GM19240 (cell line): ENCODE data around the gene MAP6D1.

Source experiments
- DNase-seq: peaks from one replicate; pipeline ENCODE4 v3.0.0; 2011; ENCODE audit warnings: low spot score; ENCODE audit not compliant: insufficient read length

The MAP6D1 gene

GRCh38 chr3:183825456-183826161 is at the start of gene MAP6D1:
MAP6D1 (minus strand) TSS chr3:183825577; CDS start chr3:183825547, 30 bp downstream.
- no peak for DNase-seq

- no peak for DNase-seq
Measured at GRCh38 chr3:183873914-183874313, 48.5 kb upstream of the MAP6D1 start.

DNA sequence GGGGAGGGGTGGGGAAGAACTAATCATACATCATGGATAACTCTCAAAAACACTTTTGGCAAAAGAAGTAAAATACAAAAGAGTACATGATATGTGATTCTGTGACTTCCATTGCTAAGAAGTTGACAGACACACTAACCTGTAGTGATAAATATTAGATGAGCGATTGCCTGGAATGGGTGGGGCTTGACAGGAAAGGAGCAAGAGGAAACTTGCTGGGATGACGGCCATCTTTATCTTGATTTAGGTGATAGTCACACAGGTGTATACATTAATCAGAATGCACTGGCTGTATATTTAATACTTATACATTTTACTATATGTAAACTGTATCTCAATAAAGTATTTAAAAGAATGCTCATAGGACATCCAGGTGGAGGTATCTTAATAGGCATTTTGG is 46.2 kb upstream of the MAP6D1 start:
- DNase-seq: no peak

DNA sequence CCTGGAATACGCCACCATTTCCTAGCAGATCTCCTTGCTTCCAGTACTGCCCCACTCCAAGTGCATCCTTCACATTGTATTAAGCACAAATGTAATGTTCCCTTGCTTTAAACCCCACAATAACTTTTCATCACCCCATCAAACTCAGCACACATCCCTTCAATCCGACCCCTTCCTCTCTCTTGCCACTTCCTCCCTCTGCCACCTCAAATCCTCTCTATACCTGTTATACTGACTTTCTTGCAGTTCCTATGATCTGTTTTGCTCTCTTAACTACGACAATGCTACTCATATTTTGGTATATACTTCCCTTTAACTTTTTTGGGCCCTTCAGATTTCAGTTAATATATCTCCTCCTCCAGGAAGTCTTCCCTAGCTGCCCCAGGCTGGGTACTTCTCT is 45.2 kb upstream of the MAP6D1 start:
- DNase-seq: no peak

DNA sequence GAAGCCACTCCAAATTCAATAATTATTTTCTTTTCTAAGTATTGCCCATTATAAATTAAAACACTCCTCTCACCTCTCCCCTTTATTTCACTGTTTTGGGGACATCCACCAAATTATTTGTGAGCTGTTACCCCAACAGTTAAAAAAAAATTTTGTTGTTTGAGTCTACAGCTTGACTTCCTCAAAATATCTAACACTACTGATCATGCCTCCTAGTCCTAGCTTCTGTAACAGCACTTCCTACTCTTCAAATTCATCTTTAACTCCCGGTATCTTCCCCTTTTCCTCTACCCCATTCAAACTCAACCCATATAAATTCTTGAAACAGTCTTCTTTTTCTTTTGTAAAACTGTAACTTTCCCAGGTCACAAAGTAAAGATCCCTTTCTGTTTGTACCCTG is 43.4 kb upstream of the MAP6D1 start:
- DNase-seq: no peak

- no peak for DNase-seq
Measured at GRCh38 chr3:183862610-183863009, 37.2 kb upstream of the MAP6D1 start.

DNA sequence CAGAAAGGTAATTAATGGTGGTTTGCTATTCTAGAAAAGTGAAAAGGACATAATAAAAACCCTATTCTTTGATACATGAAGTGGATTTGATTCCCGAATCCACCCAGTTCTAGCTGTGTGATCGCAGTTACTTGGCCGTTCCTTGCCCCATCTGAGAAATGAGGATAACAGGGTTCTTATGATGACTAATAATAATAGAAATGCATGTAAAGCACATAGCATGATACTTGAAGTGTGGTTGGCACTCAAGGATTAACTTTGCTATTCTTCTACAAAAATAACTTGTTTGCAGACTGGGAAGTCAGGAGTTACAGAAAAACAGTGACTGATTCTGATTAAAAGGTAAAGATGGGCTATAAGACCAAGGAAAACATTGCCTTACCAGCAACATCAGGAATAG is 32.5 kb upstream of the MAP6D1 start:
- no peak for DNase-seq

GRCh38 chr3:183854318-183855035 is 29.1 kb upstream of the MAP6D1 start:
- DNase-seq: no peak

- no peak for DNase-seq
Measured at GRCh38 chr3:183845608-183846288, 20.4 kb upstream of the MAP6D1 start.

DNA sequence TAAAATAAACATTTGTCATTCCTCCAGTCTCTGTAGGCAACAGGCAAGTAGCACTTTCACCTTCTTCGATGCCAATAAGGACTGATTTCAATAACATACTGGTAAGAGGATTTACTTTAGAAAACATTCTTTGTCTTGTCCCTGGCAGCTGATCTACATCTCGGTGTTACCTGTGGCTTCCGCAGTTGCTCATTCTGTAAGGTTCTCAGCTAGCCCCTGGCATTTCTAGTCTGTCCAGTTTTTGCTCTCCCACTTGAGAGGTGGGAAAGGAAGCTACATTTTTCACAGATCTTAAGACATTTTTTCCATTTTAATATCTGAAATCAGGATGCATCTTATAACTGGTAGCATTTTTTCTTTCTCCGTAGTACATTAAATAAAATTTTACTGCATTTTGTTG is 19.7 kb upstream of the MAP6D1 start:
- no peak for DNase-seq

- DNase-seq: no peak
Measured at GRCh38 chr3:183844606-183845005, 19.2 kb upstream of the MAP6D1 start.

GRCh38 chr3:183839751-183840150 is 14.4 kb upstream of the MAP6D1 start:
- DNase-seq: no peak

DNA sequence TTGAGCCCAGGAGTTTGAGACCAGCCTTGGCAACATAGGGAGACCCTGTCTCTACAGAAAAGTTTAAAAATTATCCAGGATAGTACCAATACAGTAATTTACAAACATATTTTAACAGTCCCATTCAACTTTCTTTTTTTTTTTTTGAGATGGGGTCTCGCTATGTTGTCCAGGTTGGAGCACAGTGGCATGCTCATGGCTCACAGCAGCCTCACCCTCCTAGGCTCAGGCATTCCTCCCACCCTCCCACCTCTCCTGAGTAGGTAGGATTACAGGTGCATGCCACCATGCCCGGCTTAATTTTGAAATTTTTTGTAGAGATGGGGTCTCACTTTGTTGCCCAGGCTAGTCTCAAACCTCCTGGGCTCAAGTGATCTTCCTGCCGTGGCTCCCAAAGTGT is 12.5 kb upstream of the MAP6D1 start:
- DNase-seq: no peak

DNA sequence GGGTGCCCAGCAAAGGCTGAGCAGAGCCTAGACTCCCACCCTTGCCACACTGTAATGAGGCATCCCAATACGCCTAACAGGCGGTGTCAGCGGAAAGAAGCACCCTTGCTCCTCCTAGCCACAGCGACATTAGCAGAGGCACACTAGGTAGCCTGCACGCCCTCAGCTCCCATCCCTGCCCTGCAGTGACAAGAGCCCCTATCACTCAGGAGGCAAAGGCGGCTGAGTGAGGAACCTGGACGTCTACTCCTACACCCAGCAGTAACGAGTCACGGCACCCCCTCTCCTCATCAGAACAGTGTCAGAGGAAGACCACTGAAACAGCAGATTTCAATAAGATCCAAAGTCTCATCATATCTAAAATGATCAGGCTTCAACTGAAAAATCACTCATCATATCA is 12.0 kb upstream of the MAP6D1 start:
- DNase-seq: no peak

- DNase-seq: no peak
Measured at GRCh38 chr3:183833516-183833915, 8.1 kb upstream of the MAP6D1 start.

GRCh38 chr3:183830187-183830586 is 4.8 kb upstream of the MAP6D1 start:
- no peak for DNase-seq

GRCh38 chr3:183829466-183829865 is 4.1 kb upstream of the MAP6D1 start:
- no peak for DNase-seq

GRCh38 chr3:183828538-183828870 is 3.1 kb upstream of the MAP6D1 start:
- DNase-seq: no peak

DNA sequence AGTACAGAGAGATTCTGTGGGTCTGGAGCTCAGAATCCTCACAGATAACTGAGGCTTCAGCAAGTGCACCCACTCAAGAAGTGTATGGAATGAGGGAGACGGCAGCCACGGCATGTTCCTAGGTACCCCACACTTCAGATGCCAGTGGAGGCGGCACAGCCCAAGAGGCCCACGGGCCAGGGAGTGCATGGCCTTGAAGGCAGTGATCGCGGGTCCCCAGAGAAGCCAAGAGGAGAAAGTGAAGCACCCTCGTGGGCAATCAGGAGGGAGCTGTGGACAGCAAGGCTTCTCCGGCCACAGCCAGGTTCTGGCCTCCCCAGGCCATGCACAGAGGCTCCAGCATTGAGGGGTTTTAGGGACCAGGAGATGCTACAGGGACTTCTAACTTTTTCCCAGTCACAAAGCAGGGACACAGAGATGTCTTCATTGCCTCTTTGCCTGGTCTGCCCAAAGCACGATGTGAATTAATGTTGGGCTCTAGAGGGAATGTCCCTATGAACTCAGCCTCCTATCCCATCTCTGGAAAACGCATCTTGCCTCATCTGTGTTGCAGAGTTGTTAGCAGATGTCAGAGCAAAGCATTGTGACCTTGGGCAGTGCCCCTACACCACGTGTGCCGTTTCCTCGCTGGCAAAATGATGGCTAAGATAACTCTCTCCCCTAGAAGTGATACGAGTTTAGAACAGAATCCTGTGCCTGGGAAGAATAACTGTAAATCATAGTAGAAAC is 2.6 kb upstream of the MAP6D1 start:
- DNase-seq: no peak

- no peak for DNase-seq
Measured at GRCh38 chr3:183826448-183827250, 1.3 kb upstream of the MAP6D1 start.
